Osteoblast (primary cell): ENCODE measurements around the gene DNAJC12. TPM values are rescaled to one million over a fixed set of nuclear protein-coding genes. Genes with fewer than 3 reads are reported as not detected.

Source experiments
- DNase-seq: peaks from one replicate; pipeline ENCODE4 v3.0.0; 2011; ENCODE audit warnings: low spot score, mixed read lengths; ENCODE audit not compliant: insufficient read length; ENCODE audit errors: missing footprints
- H2AFZ ChIP-seq: 2 replicates; pipeline ENCODE4 v1.6.0; 2011; ENCODE audit warnings: mild to moderate bottlenecking, low read length
- H3K27ac ChIP-seq: 2 replicates; pipeline ENCODE4 v1.5.1; 2011; ENCODE audit warnings: mild to moderate bottlenecking, low read depth, low read length, moderate library complexity
- H3K27me3 ChIP-seq: 2 replicates; pipeline ENCODE4 v1.6.0; 2012; ENCODE audit warnings: mild to moderate bottlenecking, control low read depth, inconsistent platforms, low read length, moderate library complexity; ENCODE audit not compliant: insufficient read depth
- H3K36me3 ChIP-seq: 2 replicates; pipeline ENCODE4 v1.5.1; 2011; ENCODE audit warnings: mild to moderate bottlenecking, low read length, control low read depth, moderate library complexity; ENCODE audit not compliant: insufficient read depth
- H3K4me1 ChIP-seq: 2 replicates; pipeline ENCODE4 v1.5.1; 2011; ENCODE audit warnings: mild to moderate bottlenecking, low read length, control low read depth, moderate library complexity; ENCODE audit not compliant: insufficient read depth
- H3K4me2 ChIP-seq: 2 replicates; pipeline ENCODE4 v1.6.0; 2011; ENCODE audit warnings: mild to moderate bottlenecking, low read length; ENCODE audit not compliant: insufficient read depth
- H3K4me3 ChIP-seq: fragments of 200-600 bp; sonication (generic); 3 replicates; pipeline ENCODE4 v1.5.1; 2012; ENCODE audit warnings: mild to moderate bottlenecking, low read length, inconsistent platforms; ENCODE audit not compliant: insufficient read depth
- H3K79me2 ChIP-seq: 2 replicates; pipeline ENCODE4 v1.6.0; 2012; ENCODE audit warnings: mild to moderate bottlenecking, low read length, control low read depth, inconsistent platforms; ENCODE audit not compliant: insufficient read depth
- H3K9me3 ChIP-seq: 2 replicates; pipeline ENCODE4 v1.5.1; 2011; ENCODE audit warnings: low read depth, low read length, control low read depth
- H4K20me1 ChIP-seq: 2 replicates; pipeline ENCODE4 v1.6.0; 2012; ENCODE audit warnings: mild to moderate bottlenecking, low read length, control low read depth; ENCODE audit not compliant: insufficient read depth
- total RNA-seq: library from RNA; depleted of rRNA; stranded (reverse); fragments of >200 nt; gene quantifications from 2 replicates; pipeline ENCODE4 v1.2.3, GENCODE V29; 2012
- TF ChIP-seq, protein P1 (sequence below): IDR thresholded peaks from 2 replicates; pipeline ENCODE4 v1.5.1; 2011; ENCODE audit warnings: mild to moderate bottlenecking, low read depth, low read length, moderate library complexity; ENCODE audit errors: extremely low read depth

DNAJC12 gene
- total RNA-seq, 1 donor = 4.0 TPM

DNA sequence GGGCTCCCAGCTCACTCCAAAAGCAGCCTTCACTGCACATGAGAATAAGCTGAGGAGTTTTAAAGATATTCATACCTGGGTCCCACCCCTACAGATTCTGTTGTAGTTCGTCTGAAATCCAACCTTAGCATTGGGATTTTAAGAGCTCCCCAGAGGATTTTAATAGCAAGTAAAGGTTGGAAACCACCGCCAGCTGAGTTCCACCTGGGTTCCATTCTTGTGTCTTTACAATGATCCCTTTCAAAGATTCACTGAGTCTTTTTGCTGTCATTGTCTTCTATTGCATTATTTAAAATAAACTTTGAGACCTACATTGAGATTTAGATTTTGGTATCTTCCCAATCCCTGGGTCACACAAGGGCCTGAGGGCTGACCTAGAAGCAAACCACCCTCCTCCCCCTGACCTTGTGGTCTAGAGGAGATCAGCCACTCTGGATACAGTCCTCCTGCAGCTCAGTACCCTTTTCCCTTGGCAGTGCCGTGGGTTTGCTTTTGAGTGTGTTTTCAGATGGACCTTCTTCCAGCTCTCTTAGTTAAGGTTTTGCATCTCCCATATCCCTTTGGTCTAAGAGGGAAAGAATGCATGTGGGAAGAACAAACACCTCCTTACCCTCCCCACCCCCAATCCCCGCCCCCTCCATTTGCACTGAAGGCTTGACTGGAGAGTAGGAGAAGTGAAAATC is 23.9 kb upstream of the DNAJC12 start:
- DNase-seq = no peak
- H3K4me2 ChIP-seq = no peak overlapping the region
- no peaks in the 10 kb centered on the region for H3K79me2 ChIP-seq
- H3K4me1 ChIP-seq = no peaks in the 10 kb centered on the region
- H3K9me3 ChIP-seq = no peaks in the 10 kb centered on the region
- no peaks in the 10 kb centered on the region for H3K27me3 ChIP-seq
- no peaks in the 10 kb centered on the region for H4K20me1 ChIP-seq
- no peaks in the 10 kb centered on the region for H3K36me3 ChIP-seq
- no peak overlapping the region for H3K27ac ChIP-seq
- no peak overlapping the region for H2AFZ ChIP-seq
- TF ChIP-seq, protein P1, sequence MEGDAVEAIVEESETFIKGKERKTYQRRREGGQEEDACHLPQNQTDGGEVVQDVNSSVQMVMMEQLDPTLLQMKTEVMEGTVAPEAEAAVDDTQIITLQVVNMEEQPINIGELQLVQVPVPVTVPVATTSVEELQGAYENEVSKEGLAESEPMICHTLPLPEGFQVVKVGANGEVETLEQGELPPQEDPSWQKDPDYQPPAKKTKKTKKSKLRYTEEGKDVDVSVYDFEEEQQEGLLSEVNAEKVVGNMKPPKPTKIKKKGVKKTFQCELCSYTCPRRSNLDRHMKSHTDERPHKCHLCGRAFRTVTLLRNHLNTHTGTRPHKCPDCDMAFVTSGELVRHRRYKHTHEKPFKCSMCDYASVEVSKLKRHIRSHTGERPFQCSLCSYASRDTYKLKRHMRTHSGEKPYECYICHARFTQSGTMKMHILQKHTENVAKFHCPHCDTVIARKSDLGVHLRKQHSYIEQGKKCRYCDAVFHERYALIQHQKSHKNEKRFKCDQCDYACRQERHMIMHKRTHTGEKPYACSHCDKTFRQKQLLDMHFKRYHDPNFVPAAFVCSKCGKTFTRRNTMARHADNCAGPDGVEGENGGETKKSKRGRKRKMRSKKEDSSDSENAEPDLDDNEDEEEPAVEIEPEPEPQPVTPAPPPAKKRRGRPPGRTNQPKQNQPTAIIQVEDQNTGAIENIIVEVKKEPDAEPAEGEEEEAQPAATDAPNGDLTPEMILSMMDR = no peak
- H3K4me3 ChIP-seq = no peak overlapping the region

DNA sequence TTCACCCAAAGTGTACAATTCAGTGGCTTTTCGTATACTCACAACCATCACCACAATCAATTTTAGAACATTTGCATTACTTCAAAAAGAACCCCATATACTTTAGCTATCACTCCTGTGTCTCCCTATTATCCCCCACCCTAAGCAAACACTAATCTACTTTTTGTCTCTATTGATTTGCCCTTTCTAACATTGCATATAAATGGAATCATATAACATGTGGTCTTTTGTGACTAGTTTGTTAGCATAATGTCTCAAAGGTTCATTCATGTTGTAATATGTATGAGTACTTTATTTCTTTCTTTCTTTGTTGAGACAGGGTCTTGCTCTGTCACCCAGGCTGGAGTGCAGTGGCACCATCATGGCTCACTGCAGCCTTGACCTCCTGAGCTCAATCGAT is 21.0 kb upstream of the DNAJC12 start:
- Histone ChIP-seq H3K27me3 (no peaks in the 10 kb centered on the region), H3K4me3 (no peak overlapping the region), H3K79me2 (no peaks in the 10 kb centered on the region), H3K4me2 (no peak overlapping the region), H2AFZ (no peak overlapping the region), H3K9me3 (no peaks in the 10 kb centered on the region), H3K4me1 (no peaks in the 10 kb centered on the region), H3K36me3 (no peaks in the 10 kb centered on the region), H3K27ac (no peak overlapping the region), H4K20me1 (no peaks in the 10 kb centered on the region)
- TF ChIP-seq, protein P1 = no peak
- no peak for DNase-seq

DNA sequence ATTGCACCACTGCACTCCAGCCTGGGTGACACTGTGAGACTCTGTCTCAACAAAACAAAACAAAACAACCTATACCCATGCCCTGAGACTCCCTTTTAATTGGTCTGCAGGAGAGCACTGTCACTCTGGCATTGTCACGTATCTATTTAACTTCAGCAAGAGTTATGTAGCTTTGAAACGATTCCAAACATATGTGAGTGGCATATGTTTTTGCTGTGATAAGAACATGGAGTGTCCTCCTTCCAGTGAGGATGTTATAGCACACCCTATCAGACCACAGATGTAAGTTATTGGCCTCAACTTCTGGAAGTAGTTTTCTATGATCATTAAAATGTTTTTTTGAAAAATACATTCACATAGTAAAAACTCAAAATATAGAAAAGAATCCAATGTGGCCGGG is 15.5 kb upstream of the DNAJC12 start:
- Histone ChIP-seq H2AFZ (no peak overlapping the region), H3K4me1 (no peaks in the 10 kb centered on the region), H3K79me2 (no peaks in the 10 kb centered on the region), H3K4me2 (no peak overlapping the region), H3K4me3 (no peak overlapping the region), H3K9me3 (no peaks in the 10 kb centered on the region), H4K20me1 (no peaks in the 10 kb centered on the region), H3K27ac (no peak overlapping the region), H3K36me3 (no peaks in the 10 kb centered on the region), H3K27me3 (no peaks in the 10 kb centered on the region)
- TF ChIP-seq, protein P1 = no peak
- DNase-seq = no peak

DNA sequence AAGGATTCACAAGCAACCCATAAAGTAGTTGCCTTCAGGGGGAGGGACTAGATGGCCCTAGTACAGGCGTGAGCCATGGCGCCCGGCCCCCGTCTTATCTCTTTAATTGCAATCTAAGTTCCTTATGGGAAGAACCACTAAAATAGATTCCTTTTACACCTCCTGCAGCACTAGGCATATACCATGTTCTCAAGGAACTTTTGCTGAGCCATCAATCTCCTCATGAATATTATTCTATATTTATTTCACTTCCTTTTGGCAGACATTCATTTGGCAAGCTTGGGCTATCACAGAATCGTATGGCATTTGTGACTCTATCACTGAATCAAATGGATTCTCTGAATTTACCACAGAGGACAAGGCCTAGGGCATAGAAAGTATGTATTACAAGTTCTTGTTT is 14.8 kb upstream of the DNAJC12 start:
- Histone ChIP-seq H3K36me3 (no peaks in the 10 kb centered on the region), H2AFZ (no peak overlapping the region), H3K9me3 (no peaks in the 10 kb centered on the region), H3K27me3 (no peaks in the 10 kb centered on the region), H3K79me2 (no peaks in the 10 kb centered on the region), H3K4me3 (no peak overlapping the region), H3K27ac (no peak overlapping the region), H4K20me1 (no peaks in the 10 kb centered on the region), H3K4me1 (no peaks in the 10 kb centered on the region), H3K4me2 (no peak overlapping the region)
- DNase-seq = no peak
- TF ChIP-seq, protein P1 = no peak
